ACC112 (cell line): ENCODE measurements around the gene SLC2A2.

ENCODE experiments used
- H2AFZ ChIP-seq: fragments of 200-600 bp; sonication (generic); one replicate; pipeline ENCODE4 v1.6.0; 2017; ENCODE audit warnings: antibody characterized with exemption, low read length; ENCODE audit not compliant: unreplicated experiment
- H3K27ac ChIP-seq: fragments of 200-600 bp; sonication (generic); 2 replicates; pipeline ENCODE4 v1.5.1; 2014; ENCODE audit warnings: low read depth, mild to moderate bottlenecking, antibody characterized with exemption, low read length, moderate library complexity
- H3K27me3 ChIP-seq: fragments of 200-600 bp; sonication (generic); 2 replicates; pipeline ENCODE4 v1.6.1; 2014; ENCODE audit warnings: mild to moderate bottlenecking, antibody characterized with exemption, low read length, moderate library complexity, mixed read lengths; ENCODE audit not compliant: insufficient read depth
- H3K36me3 ChIP-seq: fragments of 200-600 bp; sonication (generic); 2 replicates; pipeline ENCODE4 v1.6.1; 2016; ENCODE audit warnings: mild to moderate bottlenecking, antibody characterized with exemption, low read length, moderate library complexity, mixed read lengths; ENCODE audit not compliant: insufficient read depth
- H3K4me1 ChIP-seq: fragments of 200-600 bp; sonication (generic); one replicate; pipeline ENCODE4 v1.6.1; 2016; ENCODE audit warnings: low read length, mixed read lengths; ENCODE audit not compliant: insufficient read depth, unreplicated experiment, control insufficient read depth
- H3K4me3 ChIP-seq: fragments of 200-600 bp; sonication (generic); 2 replicates; pipeline ENCODE4 v1.5.1; 2014; ENCODE audit warnings: mild to moderate bottlenecking, low read depth, low read length
- H3K79me2 ChIP-seq: fragments of 200-600 bp; sonication (generic); one replicate; pipeline ENCODE4 v1.6.0; 2016; ENCODE audit warnings: low read length; ENCODE audit not compliant: control insufficient read depth, unreplicated experiment, insufficient read depth

SLC2A2 gene

DNA sequence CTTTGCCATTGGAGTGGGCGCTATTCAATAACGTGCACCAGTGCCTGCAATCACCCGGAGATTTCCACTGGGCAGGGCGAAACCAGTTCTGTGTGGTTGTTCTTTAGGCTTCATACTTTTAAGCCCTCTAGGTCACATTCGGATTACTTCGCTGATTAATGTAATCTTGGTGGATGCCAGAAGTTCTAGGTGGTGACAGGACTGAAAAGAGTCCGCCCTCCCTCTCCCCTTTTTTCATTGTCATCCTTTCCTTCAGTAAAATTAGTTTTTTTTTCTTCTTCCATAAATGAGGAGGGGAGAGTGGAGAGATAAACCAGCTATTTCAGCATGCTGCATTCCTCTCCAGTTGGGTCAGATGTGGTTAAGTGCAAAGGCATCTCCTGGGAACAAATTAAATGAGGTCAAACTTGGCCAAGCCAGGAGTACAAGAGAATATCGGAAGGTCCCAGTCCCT is 2.3 kb upstream of the SLC2A2 start:
- H3K4me3 ChIP-seq, result peak overlapping the region; percentile 64
- H3K27me3 ChIP-seq, result no peaks in the 10 kb centered on the region
- H3K79me2 ChIP-seq, result no peaks in the 10 kb centered on the region
- peaks cover 22% of the 10 kb centered on the region for H3K4me1 ChIP-seq
- H2AFZ ChIP-seq, result peak overlapping the region; percentile 89
- H3K27ac ChIP-seq, result peak overlapping the region; percentile 93
- H3K36me3 ChIP-seq, result no peaks in the 10 kb centered on the region

DNA sequence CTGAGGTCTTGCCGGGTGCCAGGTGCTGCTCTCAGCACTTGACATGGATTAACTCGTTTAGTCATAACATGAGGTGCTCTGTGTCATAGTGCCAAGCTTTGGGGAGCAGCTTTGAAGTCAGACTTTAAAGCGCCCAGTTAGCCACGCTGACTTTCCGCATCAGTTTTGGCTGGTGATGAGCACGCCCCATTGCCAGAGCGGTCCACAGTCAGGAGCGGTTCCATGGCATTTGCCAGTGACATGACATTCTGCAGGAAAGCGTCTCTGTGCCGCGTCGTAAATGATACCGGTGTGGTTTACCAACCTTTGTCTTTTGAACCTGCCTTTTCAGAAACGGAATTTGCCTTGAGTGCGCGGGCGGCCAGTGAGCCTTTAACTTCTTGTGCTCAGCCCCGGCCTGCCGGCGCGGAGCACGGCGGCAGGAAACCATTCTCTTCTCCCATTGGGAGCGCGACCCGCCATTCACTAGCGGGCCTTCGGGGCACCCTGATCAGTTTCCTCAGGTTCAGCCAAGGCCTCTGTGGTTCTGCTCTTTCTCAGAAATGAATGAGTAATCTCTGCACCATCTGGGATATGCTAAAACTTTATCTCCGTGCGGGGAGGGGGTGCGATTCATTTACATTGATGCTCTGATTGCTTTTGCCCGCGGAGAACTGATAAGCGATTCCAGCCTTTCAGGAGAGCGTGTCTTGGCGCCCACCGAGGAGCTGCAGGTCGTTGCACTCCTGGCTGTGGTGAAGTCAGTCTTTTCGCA is 1.7 kb upstream of the SLC2A2 start:
- Histone ChIP-seq H3K27ac (peak overlapping the region; percentile 93), H3K4me1 (peaks cover 22% of the 10 kb centered on the region), H3K79me2 (no peaks in the 10 kb centered on the region), H3K4me3 (peak overlapping the region; percentile 64), H3K27me3 (no peaks in the 10 kb centered on the region), H3K36me3 (no peaks in the 10 kb centered on the region), H2AFZ (peak overlapping the region; percentile 89)

DNA sequence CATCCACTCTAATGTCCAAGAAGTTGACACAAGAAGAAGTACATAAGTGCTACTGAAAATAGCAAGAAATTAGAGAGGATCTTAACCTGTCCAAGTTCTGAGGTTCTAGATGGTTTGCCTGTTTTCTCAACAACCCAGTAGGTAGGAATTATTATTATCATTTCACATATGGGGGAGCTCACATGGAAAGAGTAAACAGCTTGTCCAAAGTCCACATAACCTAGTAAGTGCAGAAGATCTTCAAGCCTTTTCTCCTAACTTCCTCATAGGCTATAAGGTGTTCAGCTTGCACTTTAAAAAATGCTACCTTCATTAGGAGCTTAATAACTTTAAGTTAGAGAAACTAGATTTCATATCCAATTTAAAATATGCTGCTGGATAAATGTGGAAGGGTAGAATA is 3.0 kb downstream of the SLC2A2 start:
- peak overlapping the region; percentile 5 for H2AFZ ChIP-seq
- no peak overlapping the region for H3K4me3 ChIP-seq
- no peaks in the 10 kb centered on the region for H3K36me3 ChIP-seq
- H3K79me2 ChIP-seq, result no peaks in the 10 kb centered on the region
- H3K27me3 ChIP-seq, result no peaks in the 10 kb centered on the region
- H3K27ac ChIP-seq, result no peak overlapping the region
- peaks cover 9% of the 10 kb centered on the region for H3K4me1 ChIP-seq

DNA sequence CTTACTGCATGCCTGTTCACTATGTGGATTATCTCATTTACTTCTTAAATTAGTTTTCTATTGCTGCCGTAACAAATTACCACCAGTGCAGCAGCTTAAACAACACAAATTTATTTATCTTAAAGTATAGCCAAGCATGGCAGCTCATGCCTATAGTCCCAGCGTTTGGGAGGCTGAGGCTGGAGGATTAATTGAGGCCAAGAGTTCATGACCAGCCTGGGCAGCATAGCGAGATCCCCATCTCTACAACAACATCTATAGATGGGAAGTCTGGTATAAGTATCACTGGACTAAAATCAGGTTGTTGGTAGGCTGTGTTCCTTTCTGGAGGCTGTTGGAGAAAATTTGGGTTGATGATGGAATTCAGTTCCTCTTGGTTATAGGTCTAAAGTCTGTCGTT is 5.1 kb downstream of the SLC2A2 start:
- H3K27ac ChIP-seq, result no peak overlapping the region
- no peaks in the 10 kb centered on the region for H3K4me1 ChIP-seq
- H3K36me3 ChIP-seq, result no peaks in the 10 kb centered on the region
- H3K27me3 ChIP-seq, result no peaks in the 10 kb centered on the region
- no peak overlapping the region for H2AFZ ChIP-seq
- H3K79me2 ChIP-seq, result no peaks in the 10 kb centered on the region
- H3K4me3 ChIP-seq, result no peak overlapping the region

DNA sequence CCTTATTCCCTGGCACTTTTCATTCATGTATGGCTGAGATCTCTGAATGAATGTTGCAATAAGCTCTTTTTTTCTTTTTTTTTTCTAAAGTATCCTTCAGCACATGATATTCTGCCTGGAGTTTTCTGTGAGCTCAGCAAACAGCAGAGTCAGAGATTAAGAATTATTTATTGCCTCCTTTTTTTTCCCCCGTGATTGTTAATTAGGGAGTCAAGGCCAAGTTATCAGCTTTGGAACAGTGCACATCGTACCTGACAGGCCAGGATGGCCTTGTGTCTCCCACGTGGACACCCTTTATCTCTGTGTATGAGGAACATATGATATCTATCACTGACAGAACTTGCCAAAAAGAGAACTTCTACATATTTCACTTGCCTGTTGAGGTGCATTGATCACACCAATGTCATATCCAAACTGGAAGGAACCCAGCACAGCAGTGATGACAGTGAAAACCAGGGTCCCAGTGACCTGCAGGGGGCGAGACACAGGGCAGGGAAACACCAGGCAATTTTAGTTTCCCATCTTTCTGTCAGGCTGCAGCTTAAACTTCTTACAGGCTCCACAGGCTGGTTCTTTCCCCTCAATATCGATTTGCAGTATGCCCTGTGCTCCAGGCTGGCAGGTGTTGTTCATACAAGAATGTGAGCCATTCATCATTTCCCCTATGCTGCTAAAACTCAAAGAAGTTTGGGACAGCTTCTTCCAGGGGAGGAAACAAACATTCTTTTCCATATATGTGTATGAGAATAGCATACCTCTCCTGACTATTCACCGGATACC is 8.2 kb downstream of the SLC2A2 start:
- Histone ChIP-seq H3K27ac (no peak overlapping the region), H2AFZ (no peak overlapping the region)

DNA sequence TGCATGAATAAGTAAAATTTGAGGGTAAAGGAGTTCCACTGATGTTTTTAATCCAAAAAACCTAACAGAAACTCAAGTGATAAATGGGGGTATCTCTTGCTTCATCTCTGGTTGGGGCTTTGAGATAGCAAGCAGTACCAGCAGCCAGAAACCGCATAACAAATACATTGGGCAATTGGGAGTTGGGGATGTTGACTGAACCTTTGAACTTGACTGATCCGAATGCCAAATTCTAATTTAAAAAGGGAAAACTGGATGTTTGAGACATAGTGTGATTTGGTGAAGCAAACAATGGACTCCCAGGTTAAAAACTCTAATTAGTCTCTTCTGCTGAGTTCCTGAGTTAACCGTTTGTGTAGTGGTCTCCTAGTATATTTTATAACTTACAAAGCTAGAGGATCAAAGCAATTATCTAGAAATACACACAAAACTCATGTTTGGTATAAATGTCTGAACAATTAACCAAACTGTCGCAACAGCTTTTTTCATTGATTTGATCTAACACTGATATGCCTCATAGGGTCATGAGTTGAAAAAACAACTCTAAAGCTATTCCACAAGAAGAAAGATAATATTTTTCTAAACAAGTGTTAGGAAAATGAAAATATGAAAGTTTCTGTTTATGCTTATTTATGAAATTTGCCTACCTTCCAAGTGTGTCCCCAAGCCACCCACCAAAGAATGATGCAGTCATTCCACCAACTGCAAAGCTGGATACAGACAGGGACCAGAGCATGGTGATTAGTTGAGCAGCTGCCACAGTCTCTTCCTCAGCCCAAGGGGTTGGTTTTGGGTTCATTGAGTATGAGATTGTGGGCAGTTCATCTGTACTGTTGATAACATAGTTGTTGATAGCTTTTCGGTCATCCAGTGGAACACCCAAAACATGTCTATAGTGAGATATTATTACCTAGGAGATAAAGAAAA is 12.4 kb downstream of the SLC2A2 start:
- peaks cover 8% of the 10 kb centered on the region for H3K4me1 ChIP-seq
- H3K27me3 ChIP-seq, result no peaks in the 10 kb centered on the region
- H2AFZ ChIP-seq, result peak overlapping the region; percentile 81
- H3K4me3 ChIP-seq, result no peak overlapping the region
- H3K27ac ChIP-seq, result no peak overlapping the region
- H3K36me3 ChIP-seq, result no peaks in the 10 kb centered on the region
- no peaks in the 10 kb centered on the region for H3K79me2 ChIP-seq

More for the DNA sequence above, 8.2 kb downstream of the SLC2A2 start:
- Histone ChIP-seq H3K4me3 (no peak overlapping the region), H3K27me3 (no peaks in the 10 kb centered on the region), H3K36me3 (no peaks in the 10 kb centered on the region), H3K79me2 (no peaks in the 10 kb centered on the region), H3K4me1 (peaks cover 8% of the 10 kb centered on the region)

DNA sequence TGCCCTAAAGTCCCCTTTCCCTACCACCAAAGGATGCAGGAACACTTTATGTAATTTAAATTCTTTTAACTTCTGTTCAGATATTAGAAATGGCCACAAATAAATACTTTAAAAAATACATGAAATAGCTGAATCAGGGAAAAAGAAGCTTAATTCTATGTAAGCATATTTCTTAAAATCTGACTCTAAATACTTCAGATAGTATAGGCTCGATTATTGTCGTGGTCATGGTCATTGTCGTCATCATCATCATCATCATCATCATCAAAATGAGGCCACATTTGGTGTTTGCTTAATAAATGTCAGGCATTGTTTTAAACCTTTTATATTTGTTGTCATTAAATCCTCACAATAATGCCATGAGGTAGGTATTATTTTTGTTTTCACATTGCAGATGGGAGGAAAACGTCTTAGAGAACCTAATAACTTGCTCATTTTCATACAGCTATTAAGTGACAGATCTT is 14.6 kb downstream of the SLC2A2 start:
- Histone ChIP-seq H3K4me1 (peaks cover 8% of the 10 kb centered on the region), H3K4me3 (no peak overlapping the region), H3K36me3 (no peaks in the 10 kb centered on the region), H3K27me3 (no peaks in the 10 kb centered on the region), H3K27ac (no peak overlapping the region), H3K79me2 (no peaks in the 10 kb centered on the region), H2AFZ (no peak overlapping the region)

DNA sequence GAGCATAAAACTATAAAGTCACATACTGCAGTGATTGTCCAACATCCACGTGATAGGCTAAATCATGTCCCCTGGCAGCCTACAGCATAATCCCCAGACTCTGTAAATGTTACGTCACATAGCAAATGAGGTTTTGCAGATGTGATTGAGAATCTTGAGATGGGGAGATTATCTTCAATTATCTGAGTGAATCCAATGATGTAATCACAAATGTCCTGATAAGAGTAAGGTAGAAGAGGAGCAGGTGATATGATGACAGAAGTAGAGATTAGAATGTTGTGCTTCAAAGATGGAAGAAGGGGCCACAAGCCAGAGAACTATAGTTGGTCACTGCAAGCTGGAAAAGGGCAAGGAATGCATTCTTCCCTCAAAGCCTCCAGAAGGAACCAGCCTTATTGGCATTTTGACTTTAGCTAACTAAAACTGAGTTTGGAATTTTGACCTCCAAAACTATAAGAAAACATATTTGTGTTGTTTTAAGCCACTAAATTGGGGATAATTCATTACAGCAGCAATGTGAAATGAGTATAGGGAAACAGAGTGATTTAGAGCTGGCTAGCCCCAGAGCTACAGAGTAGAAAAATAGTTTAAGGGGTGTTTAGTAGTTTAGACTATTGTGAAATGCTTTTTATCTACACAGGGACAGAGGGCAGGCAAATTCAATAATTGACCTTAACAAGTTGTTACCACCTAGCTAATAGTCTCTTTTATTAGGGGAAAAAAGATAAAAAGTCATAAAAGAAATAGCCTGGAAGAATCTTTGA is 15.2 kb downstream of the SLC2A2 start:
- no peaks in the 10 kb centered on the region for H3K27me3 ChIP-seq
- peaks cover 8% of the 10 kb centered on the region for H3K4me1 ChIP-seq
- no peaks in the 10 kb centered on the region for H3K79me2 ChIP-seq
- no peak overlapping the region for H2AFZ ChIP-seq
- H3K27ac ChIP-seq, result no peak overlapping the region
- no peak overlapping the region for H3K4me3 ChIP-seq
- no peaks in the 10 kb centered on the region for H3K36me3 ChIP-seq

DNA sequence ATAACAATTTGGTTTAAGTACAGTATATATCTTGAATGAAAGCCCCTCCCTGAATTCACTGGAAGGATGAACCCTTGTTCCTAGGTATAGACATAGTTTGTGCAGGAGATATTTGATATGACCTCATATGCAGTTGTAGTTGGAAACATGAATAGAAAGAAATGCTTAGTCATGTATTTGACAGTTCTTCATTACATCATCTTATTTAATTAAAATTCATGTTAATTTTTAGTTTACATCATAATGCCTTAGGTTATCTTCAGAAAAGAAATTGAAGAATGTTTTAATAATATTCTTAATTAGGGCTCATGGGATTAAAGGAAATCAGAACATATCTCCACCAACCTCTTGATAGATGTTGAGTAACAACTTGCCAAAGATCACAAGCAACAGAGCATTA is 19.2 kb downstream of the SLC2A2 start:
- Histone ChIP-seq H3K79me2 (no peaks in the 10 kb centered on the region), H3K36me3 (no peaks in the 10 kb centered on the region), H3K27me3 (no peaks in the 10 kb centered on the region), H3K4me3 (no peak overlapping the region), H3K4me1 (peaks cover 3% of the 10 kb centered on the region), H3K27ac (no peak overlapping the region), H2AFZ (no peak overlapping the region)

DNA sequence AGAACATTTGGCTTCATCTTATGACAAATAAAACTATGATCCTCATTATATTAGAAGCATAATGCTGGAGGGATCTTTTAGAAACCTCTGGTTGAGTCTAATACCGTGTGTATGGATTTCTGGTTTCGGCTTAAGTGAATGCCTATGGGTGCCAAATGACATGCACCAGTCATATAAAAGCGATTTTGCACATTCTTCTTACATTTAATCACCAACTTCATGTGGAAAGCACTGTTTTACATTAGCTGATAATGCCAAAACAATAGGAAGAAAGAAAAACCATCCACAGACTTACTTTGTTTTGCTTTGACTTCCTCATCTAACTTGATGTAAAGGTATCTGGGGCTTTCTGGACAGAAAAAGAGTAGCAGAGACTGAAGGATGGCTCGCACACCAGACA is 20.9 kb downstream of the SLC2A2 start:
- Histone ChIP-seq H3K4me1 (peaks cover 12% of the 10 kb centered on the region), H3K27me3 (no peaks in the 10 kb centered on the region), H3K36me3 (no peaks in the 10 kb centered on the region), H3K4me3 (no peak overlapping the region), H3K27ac (no peak overlapping the region), H3K79me2 (no peaks in the 10 kb centered on the region), H2AFZ (no peak overlapping the region)
